Testis (tissue), 3 donors: ENCODE results near the gene RNF220. TPM values are rescaled to one million over a fixed set of nuclear protein-coding genes. Genes with fewer than 3 reads are reported as not detected.

Experiments used
- DNase-seq: peaks from one replicate; pipeline ENCODE4 v3.0.0-alpha.2; 2019
- H3K27ac ChIP-seq, 2 donors: fragments of 200-600 bp; sonication (generic); one replicate each; pipeline ENCODE4 v1.5.1; 2019
- H3K27me3 ChIP-seq: fragments of 200-600 bp; sonication (generic); one replicate; pipeline ENCODE4 v1.5.1; 2019
- H3K36me3 ChIP-seq: fragments of 200-600 bp; sonication (generic); one replicate; pipeline ENCODE4 v1.5.1; 2017; ENCODE audit warnings: low read depth; ENCODE audit errors: missing control alignments
- H3K4me1 ChIP-seq: fragments of 200-600 bp; sonication (generic); one replicate; pipeline ENCODE4 v1.5.1; 2019
- H3K4me3 ChIP-seq, 2 donors: fragments of 200-600 bp; sonication (generic); one replicate each; pipeline ENCODE4 v1.5.1; 2017 to 2019
- H3K9me3 ChIP-seq: fragments of 200-600 bp; sonication (generic); one replicate; pipeline ENCODE4 v1.5.1; 2017
- POLR2A ChIP-seq: fragments of 450-650 bp; IDR thresholded peaks from one replicate; pipeline ENCODE4 v1.6.1; 2017; ENCODE audit warnings: antibody characterized with exemption, mild to moderate bottlenecking, moderate library complexity
- WGBS, 2 donors: methylation state at CpG; one replicate each; pipeline ENCODE4 v1.1.5; 2018; 5-methylcytosine and 5-hydroxymethylcytosine counted together
- intact Hi-C: fragments of 100-400 bp; cut with DNase I; formaldehyde crosslinking; loops from one replicate; pipeline ENCODE4 v1.15.1; 2023; ENCODE audit warnings: low total_unique reads
- polyA plus RNA-seq: library from polyadenylated mRNA; stranded (reverse); fragments of 350-450 nt; fragmentation: Illumina TruSeq; extraction: RNeasy Lipid Tissue Mini Kit (QIAGEN cat#74804); gene quantifications from one replicate; pipeline ENCODE4 v1.2.3, GENCODE V29; 2014; ENCODE audit warnings: low read depth, low replicate concordance; ENCODE audit not compliant: insufficient read depth
- total RNA-seq, 2 donors: library from RNA; depleted of rRNA; stranded (reverse); fragments of >200 nt; gene quantifications; one replicate each; pipeline ENCODE4 v1.2.3, GENCODE V29; 2016
- TF ChIP-seq, protein P1 (sequence below), 3 experiments: fragments of 450-650 bp in 2 of 3; fragments of 200-600 bp in 1 of 3; sonication (generic) in 1 of 3; IDR thresholded peaks; one replicate each; pipeline ENCODE4 v1.5.1; 2016 to 2019; ENCODE audit warnings: antibody characterized with exemption in 3 of 3, mild to moderate bottlenecking in 2 of 3, moderate library complexity in 1 of 3

Gene RNF220
- total and polyA plus RNA-seq, 3 donors from 2014 or later, result 99.3 to 148 (median 126) TPM

DNA sequence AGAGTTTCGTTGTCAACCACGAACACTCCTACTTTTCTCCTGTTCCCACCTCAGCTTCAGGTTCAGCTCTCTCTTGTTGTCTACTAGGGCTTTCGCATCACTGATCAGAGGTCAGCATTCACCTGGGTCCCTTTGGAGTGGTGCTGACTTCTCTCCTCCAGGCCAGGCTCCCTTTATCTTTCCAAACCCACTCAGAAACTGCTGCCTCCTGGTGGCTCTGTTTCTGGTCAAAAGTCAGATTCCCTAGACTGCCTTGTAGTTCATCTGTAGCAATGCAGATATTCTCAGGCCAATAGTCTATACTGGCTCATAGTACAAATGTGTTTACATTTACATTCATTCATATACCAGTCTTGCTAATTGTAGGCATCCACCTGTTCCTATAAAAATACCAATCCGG is 43.6 kb upstream of the RNF220 start:
- intact Hi-C loops, result no loop called here
- Histone ChIP-seq H3K9me3 (no peaks in the 10 kb centered on the region), H3K27ac (no peak overlapping the region), H3K27me3 (no peaks in the 10 kb centered on the region), H3K4me1 (no peaks in the 10 kb centered on the region), H3K4me3 (no peak overlapping the region), H3K36me3 (no peaks in the 10 kb centered on the region)
- DNase-seq, result no peak
- 72% methylated on average over 4 of the region's 4 CpGs for WGBS, 2 donors
- TF ChIP-seq, protein P1, sequence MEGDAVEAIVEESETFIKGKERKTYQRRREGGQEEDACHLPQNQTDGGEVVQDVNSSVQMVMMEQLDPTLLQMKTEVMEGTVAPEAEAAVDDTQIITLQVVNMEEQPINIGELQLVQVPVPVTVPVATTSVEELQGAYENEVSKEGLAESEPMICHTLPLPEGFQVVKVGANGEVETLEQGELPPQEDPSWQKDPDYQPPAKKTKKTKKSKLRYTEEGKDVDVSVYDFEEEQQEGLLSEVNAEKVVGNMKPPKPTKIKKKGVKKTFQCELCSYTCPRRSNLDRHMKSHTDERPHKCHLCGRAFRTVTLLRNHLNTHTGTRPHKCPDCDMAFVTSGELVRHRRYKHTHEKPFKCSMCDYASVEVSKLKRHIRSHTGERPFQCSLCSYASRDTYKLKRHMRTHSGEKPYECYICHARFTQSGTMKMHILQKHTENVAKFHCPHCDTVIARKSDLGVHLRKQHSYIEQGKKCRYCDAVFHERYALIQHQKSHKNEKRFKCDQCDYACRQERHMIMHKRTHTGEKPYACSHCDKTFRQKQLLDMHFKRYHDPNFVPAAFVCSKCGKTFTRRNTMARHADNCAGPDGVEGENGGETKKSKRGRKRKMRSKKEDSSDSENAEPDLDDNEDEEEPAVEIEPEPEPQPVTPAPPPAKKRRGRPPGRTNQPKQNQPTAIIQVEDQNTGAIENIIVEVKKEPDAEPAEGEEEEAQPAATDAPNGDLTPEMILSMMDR (IDR thresholded peaks at IDR 0.05), result no peak
- TF ChIP-seq POLR2A, result no peak

DNA sequence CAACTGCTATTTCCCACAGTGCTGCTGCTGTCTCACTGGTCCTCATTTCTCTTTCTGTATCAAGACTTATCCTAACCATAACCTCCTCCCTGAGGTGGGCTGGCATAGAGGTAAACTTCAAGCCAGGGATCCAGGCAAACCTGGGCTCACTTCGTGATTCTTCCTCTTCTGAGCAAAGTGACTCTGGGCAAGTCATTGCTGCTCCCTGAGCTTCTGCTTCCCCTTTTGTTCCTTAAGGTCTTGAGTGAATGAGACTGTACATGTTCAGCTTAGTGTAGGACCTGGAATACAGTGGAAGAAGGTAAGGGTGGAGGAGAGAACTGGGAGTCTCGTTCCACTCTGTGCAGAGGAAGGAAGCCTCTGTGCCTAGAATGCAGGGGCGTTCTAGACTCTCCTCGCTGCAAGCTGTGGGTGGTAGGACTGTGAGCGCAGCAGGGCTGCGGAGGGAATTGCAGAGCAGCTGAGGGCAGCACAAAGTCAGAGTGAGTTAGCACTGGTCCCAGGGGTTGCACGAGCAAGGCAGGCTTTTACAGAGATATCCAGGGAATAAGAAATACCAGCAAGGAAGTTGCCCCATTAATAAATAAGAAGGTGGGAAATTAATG is 38.6 kb upstream of the RNF220 start:
- H3K36me3 ChIP-seq, result no peaks in the 10 kb centered on the region
- no peak overlapping the region for H3K27ac ChIP-seq
- WGBS, 2 donors, result 91 to 94% methylated on average over 7 of the region's 7 CpGs
- H3K4me1 ChIP-seq, result no peaks in the 10 kb centered on the region
- H3K27me3 ChIP-seq, result no peaks in the 10 kb centered on the region
- no peaks in the 10 kb centered on the region for H3K9me3 ChIP-seq
- no peak for DNase-seq
- intact Hi-C loops, result no loop called here
- no peak for TF ChIP-seq POLR2A
- TF ChIP-seq, protein P1 (IDR thresholded peaks at IDR 0.05), result no peak
- H3K4me3 ChIP-seq, result no peak overlapping the region

DNA sequence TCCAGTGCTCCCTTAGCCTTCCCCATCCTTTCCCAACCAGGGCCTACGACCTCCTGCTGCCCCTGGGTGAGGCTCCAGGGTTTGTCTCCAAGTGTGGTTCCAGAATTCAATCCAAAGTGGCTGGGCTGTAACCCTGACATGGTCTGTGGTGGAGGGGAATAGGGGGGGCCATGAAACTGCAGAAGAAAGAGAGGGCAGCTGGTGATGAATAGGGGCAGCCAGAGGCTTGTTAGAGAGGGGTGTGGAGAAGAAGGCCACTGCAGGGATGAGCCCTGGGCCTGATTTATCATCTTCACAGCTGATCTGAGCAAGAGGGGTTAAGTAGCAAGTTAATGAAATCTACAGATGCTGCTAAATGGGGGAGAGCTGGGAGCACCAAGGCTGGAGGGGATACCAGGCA is 37.1 kb upstream of the RNF220 start:
- H3K36me3 ChIP-seq, result no peaks in the 10 kb centered on the region
- TF ChIP-seq, protein P1 (IDR thresholded peaks at IDR 0.05), result no peak
- TF ChIP-seq POLR2A, result no peak
- H3K9me3 ChIP-seq, result no peaks in the 10 kb centered on the region
- H3K27me3 ChIP-seq, result no peaks in the 10 kb centered on the region
- DNase-seq, result no peak
- WGBS, 2 donors, result 75 to 83% methylated on average over 1 of the region's 1 CpG
- no peaks in the 10 kb centered on the region for H3K4me1 ChIP-seq
- H3K27ac ChIP-seq, result no peak overlapping the region
- H3K4me3 ChIP-seq, result no peak overlapping the region
- intact Hi-C loops, result no loop called here

DNA sequence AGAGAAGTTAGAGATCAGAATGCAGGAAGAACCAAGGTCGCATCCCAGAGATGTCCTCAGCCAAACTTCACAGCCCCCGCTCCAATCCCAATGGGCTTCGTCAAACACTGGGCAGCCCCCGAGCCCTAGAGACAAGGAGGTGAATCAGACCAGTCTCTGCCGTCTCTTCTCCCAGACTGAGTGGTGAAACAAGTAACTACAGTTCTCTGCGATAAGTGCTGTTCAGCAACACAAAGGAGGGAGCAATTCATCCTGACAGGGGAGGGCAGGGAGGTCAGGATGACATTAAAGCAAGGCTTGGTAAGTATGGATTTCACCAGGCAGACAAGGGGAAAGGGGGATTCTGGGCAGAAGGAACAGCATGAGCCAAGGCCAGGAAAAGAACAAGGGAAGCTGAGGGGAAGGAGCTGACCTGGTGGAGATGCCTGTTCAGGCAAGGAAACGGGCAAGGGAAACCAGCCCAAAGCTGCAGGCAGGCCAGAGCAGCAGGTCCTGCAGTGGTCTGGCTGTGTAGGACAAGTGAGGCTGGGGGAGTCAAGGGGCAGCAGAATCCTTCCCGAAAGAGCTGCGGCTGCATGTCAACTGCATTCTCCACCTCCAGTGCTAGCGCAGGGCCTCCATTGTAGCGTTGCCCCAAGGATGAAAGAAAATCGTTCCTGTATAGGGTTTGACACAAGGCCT is 36.4 kb upstream of the RNF220 start:
- no peak for TF ChIP-seq POLR2A
- TF ChIP-seq, protein P1 (IDR thresholded peaks at IDR 0.05), result no peak
- DNase-seq, result peak; percentile 32
- intact Hi-C loops, result no loop called here
- no peaks in the 10 kb centered on the region for H3K27me3 ChIP-seq
- no peaks in the 10 kb centered on the region for H3K9me3 ChIP-seq
- H3K4me3 ChIP-seq, result no peak overlapping the region
- H3K27ac ChIP-seq, result no peak overlapping the region
- H3K36me3 ChIP-seq, result no peaks in the 10 kb centered on the region
- H3K4me1 ChIP-seq, result no peaks in the 10 kb centered on the region
- WGBS, 2 donors, result 75 to 81% methylated on average over 12 of the region's 12 CpGs

DNA sequence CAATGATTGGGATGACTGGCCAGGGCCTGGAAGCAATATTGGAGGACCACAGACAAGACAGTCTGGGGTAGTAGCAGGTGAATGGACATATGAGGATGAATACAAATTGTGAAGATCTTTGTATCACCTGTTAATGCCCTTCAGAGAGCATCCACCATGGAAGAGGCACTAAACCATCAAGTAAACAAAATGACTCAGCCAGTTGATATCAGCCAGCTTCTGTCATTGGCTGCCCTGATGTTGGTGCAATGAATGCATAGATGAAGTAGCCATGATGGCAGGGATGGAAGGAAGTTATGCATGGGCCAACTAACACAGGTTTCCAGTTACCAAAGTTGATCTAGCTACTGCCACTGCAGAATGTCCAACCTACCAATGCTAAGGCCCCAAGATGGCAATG is 33.8 kb upstream of the RNF220 start:
- no peaks in the 10 kb centered on the region for H3K9me3 ChIP-seq
- no peak overlapping the region for H3K4me3 ChIP-seq
- H3K4me1 ChIP-seq, result no peaks in the 10 kb centered on the region
- DNase-seq, result no peak
- TF ChIP-seq, protein P1 (IDR thresholded peaks at IDR 0.05), result no peak
- no peak for TF ChIP-seq POLR2A
- H3K27me3 ChIP-seq, result no peaks in the 10 kb centered on the region
- intact Hi-C loops, result loop anchor here (10.0 kb wide), 1 partner anchor 224 kb away; no protein-coding TSS in a partner anchor
- no peaks in the 10 kb centered on the region for H3K36me3 ChIP-seq
- no peak overlapping the region for H3K27ac ChIP-seq
